GM04503 (cell line): ENCODE data around the gene KRTAP10-7.
"Not testable (repeated sequence)": the region's sequence is repeated elsewhere in the genome, so short reads cannot be mapped to it uniquely, and the experiment has no call there.

Source experiments
- DNase-seq: peaks from one replicate; pipeline ENCODE4 v3.0.0-alpha.2; 2012; ENCODE audit warnings: low read depth

The KRTAP10-7 gene, protein sequence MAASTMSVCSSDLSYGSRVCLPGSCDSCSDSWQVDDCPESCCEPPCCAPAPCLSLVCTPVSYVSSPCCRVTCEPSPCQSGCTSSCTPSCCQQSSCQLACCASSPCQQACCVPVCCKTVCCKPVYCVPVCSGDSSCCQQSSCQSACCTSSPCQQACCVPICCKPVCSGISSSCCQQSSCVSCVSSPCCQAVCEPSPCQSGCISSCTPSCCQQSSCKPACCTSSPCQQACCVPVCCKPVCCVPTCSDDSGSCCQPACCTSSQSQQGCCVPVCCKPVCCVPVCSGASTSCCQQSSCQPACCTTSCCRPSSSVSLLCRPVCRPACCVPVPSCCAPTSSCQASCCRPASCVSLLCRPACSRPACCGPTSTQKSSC

GRCh38 chr21:44600118-44600978, at the start of gene KRTAP10-7:
KRTAP10-7 (plus strand) TSS chr21:44600597; CDS start chr21:44600622, 25 bp downstream.
- not testable (repeated sequence) for DNase-seq

DNA sequence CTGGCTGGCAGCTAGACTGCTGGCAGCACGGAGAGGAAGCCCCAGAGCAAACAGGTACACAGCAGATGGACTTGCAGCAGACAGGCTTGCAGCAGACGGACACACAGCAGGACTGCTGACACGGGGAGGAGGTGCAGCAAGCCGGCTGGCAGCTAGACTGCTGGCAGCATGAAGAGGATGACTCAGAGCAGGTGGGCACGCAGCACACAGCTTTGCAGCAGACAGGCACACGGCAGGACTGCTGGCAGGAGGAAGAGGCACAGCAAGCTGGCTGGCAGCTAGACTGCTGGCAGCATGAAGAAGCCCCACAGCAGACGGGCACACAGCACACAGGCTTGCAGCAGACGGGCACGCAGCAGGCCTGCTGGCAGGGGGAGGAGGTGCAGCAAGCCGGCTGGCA, 49.6 kb upstream of the KRTAP10-7 start:
- no peak for DNase-seq

DNA sequence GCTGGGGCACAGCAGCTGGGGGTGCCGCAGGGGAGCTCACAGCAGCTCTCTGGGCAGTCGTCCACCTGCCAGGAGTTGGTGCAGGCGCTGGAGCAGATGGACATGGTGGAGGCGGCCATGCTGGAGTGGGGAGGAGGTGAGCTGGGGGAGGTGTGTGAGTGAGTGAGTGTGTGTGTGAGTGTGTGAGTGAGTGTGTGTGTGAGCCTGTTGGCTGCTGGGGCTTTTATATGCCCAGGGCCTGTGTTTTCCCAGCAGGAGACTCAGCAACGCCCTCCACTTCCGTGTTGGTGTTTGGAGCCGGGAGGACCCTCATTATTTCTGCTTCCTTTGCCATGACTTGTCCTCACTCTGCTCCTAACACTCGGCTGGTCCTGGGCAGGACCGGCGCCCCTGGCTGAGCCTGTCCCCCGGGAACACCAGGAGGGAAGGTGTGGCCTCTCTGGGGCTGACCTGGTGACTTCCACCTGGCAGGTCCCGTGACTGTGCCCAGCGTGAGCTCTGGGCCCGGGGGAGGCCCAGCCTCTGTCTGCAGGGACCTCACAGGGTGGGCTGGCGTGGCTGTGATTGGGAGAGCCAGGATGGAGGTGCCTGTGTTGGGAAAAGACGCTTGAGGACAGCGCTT, 48.9 kb upstream of the KRTAP10-7 start, which contains the start of gene KRTAP10-2:
Gene KRTAP10-2, minus strand, starts transcription at position 166 of the 622 bp plus-strand sequence. Its CDS starts 47 bp downstream, at position 119.
- DNase-seq = no peak

- DNase-seq = no peak
Observed at GRCh38 chr21:44552136-44552535, 48.3 kb upstream of the KRTAP10-7 start.

DNA sequence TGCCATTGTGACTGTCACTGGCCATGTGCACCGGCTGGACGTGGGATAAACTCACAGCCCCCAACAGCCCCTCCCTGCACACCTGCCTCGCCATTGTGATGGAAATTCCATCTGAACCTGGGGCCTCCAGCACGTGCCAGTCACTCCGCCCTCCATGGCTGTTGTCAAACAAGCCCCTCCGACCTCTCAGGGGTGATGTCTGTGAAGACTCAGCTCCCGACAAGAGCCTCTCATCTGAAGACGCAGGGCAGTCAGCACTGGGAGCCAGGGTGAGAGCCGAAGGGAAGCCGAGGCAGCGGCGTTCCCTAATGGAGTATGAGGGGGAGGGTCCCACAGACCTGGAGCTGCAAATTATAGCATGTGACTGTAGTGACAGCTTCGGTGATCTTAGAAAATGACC, 47.7 kb upstream of the KRTAP10-7 start:
- DNase-seq = no peak

DNA sequence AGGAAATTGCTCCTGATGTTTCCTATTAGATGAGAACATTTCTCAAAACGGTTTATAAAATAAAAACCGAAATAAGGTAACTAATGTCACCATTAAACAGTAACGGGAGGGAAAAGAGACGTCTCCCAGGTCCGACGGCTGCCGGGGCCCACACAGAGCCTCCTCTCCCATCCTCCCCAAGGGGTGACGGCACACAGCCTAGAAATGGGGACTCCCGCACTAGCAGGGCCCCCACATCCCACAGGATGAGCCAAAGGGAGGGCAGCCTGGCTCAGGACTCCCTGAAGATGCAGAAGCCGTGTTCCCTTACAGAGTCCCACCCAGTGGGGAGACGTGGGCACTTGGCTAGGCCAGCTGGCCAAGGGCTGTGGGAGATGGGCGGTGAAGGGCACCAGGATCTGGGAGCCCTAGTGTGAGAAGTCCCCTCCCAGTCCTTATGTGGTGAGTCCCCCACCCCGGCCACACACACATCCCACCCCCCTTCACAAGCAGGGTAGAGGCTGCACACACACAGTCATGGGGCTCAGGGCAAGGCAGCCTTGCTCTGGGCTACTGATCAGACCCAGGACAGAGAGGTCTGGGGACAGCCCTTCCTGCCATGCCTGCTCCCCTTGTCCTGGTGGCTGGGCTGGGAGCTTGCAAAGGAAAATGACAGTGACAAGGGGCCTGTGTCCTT, 45.1 kb upstream of the KRTAP10-7 start:
- no peak for DNase-seq

DNA sequence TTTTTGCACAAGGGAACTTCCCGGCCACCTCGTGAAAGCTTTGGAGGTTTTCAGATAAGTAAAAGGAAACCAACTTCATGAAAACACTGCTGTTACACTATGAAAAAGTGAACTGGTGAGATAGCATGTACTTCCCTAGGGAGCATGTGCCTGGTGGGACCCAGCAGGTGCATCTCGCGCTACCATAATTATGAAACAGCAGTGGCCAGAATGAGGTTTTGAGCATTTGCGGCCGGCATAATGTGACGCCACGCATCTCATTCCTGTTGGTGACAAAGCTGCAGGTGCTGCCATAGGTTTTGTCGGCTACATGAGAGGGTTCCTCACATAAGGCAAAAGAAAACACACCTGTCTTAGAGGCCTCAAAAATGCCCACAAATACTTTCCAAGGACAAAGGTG, 43.5 kb upstream of the KRTAP10-7 start:
- no peak for DNase-seq

DNA sequence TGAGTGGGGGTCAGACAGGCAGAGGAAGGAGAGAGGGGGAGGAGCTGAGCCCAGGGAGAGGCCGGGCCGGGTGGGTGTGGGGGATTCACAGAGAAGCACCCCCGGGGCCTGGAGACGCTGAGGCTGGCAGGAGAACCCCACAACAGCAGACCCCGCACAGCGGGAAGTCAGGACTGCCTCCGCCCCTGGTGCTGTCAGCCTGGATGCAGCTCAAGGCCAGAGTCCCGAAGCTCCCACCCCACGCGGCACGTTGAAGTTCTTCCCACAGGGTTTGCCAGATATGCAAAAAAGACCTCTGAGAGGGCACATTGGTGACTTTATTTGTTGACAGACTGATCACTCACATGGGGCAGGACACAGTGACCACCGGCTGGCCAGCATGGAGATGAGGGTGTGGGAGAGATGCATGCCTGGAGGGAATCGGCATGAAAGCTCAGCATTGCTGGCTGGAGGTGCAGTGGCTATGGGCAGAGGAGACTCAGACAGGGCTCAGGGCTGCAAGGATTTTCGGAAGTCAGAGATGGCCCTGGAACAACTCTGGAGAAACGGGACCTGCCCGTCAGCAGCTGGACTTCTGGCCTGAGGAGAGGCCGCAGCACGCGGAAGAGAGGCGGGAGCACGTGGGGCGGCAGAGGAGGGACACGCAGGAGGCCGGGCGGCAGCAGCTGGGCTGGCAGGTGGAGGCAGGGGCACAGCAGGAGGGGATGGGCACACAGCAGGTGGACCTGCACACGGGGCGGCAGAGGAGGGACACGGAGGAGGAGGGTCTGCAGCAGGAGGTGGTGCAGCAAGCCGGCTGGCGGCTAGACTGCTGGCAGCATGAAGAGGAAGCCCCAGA, 42.7 kb upstream of the KRTAP10-7 start:
- DNase-seq = no peak

GRCh38 chr21:44558329-44558675, 42.1 kb upstream of the KRTAP10-7 start:
- not testable (repeated sequence) for DNase-seq

GRCh38 chr21:44558695-44559094, 41.7 kb upstream of the KRTAP10-7 start, which contains the start of gene KRTAP10-3:
KRTAP10-3 (minus strand) TSS chr21:44558795; CDS start chr21:44558715, 80 bp downstream.
- no peak for DNase-seq

DNA sequence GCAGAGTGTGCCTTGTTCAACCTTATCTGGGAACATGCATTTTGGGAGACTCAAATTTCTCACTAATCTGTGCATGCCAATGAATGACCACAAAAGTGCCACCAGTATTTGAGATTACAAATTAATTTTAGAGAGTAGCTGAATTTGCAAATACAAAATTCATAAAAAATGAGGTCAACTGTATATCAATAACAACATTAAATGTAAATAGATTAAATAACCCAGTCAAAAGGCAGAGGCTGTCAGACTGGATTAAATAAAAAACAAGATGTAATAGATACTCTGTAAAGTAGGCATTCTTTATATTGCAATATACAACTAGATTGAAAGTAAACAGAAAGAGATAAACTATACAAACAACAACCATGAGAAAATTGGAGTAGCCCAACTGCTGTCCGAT, 36.3 kb upstream of the KRTAP10-7 start:
- DNase-seq = no peak

- no peak for DNase-seq
Observed at GRCh38 chr21:44564886-44565598, 35.4 kb upstream of the KRTAP10-7 start.

DNA sequence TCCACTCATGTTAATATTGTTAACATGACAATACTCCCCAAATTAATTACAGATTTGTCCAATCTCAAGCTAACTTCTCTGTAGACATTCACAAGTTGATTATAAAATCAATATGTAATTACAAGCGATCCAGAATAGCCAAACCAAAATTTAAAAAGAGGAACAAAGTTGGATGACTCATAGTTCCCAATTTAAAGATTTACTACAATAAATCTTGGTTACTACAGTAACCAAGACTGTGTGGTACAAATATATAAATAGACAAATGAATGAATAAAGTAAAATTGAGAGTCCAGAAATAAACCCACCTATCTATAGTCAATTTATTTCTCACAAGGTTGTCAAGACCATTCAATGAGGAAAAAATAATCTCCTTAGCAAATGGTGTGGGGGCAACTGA, 34.0 kb upstream of the KRTAP10-7 start:
- no peak for DNase-seq

DNA sequence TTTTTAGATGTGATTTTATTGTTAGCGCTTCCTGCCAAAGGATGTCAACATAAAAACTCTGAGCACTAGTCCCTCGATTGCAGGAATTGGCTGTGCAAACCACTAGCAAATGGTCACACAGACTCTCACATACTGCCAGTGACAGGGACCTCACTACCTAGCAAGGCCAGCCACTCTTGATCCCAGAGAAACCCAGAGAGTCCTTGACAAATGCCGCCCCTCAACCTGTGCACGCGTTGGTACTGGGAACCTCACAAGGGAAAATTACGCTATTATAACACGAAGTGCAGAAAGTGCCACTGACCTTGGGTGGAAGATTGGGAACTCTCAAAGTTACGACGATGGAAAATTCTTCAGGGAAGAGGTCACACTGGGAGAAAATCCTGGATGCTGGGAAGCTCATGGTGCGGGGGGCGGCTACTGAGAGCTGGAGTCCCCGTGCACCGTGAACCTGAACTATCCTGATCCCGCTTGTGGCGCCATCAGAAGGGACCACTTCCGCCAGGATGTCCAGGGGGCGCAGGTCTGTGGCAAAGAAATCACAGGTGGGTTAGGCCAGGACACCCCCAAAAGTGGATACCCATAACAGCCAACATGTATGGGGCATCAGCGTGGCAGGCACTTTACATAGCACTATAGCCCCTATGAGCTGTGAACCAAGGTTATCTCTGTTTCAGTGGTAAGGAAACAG, 32.8 kb upstream of the KRTAP10-7 start:
- no peak for DNase-seq

DNA sequence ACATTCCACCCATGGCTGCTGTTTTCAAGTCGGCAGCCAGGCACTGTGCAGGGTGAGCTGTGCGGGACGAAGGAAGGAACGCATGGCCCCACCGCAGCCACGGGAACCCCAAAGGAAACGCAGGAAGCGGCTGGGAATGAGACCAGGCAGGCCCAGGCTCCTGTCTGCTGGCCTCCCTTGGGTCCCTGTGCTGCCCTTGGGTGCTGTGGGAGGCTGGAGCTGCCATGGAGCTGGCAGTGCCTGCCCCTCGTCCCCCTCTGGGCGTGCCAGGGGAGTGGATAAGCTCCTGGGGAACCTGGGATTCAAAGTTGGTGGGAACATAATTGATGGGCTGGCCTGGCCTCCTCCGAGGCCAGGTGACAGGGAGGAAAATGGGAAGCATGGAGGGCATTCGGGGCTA, 32.1 kb upstream of the KRTAP10-7 start:
- no peak for DNase-seq

- no peak for DNase-seq
Observed at GRCh38 chr21:44568667-44569556, 31.5 kb upstream of the KRTAP10-7 start.

- no peak for DNase-seq
Observed at GRCh38 chr21:44569861-44570517, 30.4 kb upstream of the KRTAP10-7 start.

DNA sequence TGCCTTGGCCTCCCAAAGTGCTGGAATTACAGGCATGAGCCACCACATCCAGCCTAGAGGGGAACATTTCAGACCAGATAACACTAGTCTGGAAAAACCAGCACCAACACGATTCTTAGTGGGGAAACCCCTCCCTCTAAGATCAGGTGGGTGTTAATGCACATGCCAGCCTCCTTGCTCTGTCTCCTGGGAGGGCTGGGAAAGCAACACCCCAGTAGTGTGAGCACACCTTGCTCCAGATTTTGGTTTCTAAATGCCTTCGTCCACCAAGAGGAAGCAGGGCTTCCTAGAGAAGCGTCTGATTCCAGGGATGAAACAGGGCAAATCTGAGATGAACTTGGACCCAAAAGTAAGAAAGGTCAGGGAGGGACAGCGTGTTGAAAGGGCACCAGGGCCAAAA, 29.1 kb upstream of the KRTAP10-7 start:
- DNase-seq = no peak
